AG08396 (cell line): ENCODE results near the gene SKOR2.

Experiments
- DNase-seq: peaks from one replicate; pipeline ENCODE4 v3.0.0; 2012; ENCODE audit warnings: low spot score, mixed read lengths

The SKOR2 gene

DNA sequence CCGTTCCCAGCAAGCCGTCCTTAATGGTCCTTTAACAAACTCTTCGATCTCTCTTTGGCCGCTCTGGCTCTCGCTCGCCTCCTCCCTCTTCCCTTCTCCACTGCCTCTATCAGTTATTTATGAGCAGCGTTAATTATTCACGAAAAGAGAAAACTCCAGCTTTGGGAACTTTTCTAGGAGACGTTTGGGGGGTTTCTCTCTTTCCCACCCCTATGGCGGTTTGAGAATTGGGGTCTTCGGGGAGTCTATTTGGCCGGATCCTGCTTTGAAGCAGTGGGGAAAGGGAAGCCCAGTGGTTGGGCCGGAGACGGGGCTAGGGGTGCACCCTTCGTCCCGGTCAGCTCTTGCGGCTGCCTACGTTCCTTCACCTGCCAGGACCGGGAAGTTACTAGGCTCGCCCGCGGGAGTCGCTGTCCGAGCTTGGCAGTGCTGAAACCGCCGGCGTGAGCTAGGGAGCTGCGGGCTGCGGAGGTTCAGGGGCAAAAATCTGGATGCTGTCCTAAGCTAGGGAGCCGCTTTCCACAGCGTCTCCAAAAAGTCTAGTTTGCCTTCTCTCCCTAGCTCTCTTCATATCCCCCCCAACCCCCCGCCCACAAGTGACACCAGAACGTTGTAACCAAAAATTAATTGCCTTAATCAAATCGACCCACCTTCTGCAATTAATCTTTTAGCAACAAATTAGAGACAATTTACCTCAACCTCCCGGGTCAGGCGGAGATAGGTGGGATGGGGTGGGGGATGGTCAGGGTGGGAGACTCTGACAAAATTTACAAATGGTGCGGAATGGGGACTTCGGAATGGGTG is 8.9 kb upstream of the SKOR2 start:
- DNase-seq: peak; percentile 74

DNA sequence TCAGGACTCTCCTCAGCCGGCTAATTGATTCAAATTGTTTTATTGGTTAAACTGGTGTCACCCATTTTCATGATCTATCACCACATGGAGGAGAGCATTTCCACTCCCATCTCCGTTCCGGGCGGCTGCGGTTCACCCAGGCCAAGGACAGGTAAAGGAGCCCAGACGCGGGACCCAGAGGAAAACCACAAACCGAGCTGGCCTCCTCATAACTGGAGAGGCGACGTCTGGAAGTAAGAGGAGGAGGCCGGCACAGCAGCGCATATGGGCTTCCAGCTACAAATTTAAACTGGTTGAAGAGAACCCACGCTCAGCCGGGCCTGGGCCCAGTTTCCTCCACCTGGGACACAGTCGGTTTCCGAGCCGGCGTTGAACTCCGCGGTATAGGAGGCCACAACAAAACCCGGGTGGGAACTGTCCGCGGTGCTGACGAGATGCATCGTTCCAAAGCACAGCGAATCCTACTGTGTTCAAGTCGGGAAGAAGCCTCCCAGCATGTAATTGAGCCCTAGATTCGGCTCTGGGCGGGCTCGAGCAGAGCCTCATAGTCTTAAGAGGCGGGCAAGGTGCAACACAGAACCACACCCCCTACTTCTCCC is 3.0 kb upstream of the SKOR2 start:
- DNase-seq: peak; percentile 61

- no peak for DNase-seq
Observed at GRCh38 chr18:47253101-47253654, 1.7 kb upstream of the SKOR2 start.

DNA sequence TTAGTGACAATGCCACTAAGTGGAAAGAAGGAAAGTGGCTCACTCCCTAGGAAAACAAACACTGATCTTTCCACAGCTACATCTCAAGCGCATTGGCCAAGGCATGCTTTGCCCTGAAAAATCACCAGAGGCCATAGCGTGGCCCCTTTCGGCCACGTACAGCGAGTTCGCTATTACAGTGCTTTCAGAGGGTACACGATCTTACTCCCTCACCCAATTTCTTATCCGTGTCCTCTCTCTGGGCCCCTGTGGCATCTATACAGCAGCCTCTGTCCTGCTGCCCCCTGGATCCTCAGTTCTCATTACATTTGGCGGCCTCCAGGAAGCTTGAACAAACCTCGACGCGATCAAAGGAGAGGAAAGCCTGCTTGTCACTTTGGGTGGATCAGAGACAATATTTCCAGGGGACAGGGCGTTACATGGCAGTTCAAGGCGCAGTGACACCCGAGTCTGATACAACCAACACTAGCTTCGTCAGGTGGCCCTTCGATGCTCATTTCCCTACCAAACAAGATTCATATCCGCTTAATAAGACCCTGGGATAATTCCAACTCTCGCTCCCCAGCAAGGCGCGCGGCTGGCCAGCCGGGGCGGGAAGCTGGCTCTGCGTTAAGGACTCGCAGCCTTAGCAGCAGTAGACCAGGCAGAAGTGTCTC is 941 bp downstream of the SKOR2 start:
- DNase-seq: no peak

- DNase-seq: no peak
Observed at GRCh38 chr18:47249314-47249981, 2.0 kb downstream of the SKOR2 start.

DNA sequence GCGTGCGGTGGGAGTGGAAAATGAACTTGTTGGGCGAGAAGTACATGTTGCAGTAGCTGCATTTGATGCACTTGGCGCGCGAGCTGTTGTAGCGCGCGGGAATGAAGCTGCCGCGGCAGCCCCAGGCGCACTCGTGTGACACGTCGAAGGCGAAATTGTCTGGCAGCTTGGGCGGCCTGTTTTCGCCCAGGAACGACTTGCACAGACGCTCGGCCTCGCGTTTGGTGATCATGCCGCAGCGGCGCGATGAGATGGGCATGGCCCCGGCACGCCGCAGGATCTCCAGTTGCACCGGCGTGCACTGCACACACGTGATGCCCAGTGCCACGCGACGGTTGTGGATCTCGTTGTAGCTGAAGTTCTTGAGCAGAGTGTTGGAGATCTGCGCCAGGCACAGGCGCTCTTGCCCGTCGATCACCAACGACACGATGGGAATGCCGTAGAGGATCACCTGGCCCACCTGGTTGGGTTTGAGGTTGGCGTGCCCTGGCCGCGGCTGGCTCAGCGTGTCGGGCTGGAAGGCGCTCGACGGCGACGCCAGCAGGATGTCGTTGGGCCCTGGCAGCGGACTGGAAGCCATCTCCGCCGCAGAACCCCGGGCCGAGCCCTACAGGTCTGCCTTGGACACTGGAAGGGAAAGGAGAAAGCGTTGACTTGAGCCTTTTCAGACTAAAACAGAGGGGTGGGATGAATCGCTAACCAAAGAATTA is 2.7 kb downstream of the SKOR2 start:
- no peak for DNase-seq

GRCh38 chr18:47248115-47248603 is 3.3 kb downstream of the SKOR2 start:
- DNase-seq: no peak

DNA sequence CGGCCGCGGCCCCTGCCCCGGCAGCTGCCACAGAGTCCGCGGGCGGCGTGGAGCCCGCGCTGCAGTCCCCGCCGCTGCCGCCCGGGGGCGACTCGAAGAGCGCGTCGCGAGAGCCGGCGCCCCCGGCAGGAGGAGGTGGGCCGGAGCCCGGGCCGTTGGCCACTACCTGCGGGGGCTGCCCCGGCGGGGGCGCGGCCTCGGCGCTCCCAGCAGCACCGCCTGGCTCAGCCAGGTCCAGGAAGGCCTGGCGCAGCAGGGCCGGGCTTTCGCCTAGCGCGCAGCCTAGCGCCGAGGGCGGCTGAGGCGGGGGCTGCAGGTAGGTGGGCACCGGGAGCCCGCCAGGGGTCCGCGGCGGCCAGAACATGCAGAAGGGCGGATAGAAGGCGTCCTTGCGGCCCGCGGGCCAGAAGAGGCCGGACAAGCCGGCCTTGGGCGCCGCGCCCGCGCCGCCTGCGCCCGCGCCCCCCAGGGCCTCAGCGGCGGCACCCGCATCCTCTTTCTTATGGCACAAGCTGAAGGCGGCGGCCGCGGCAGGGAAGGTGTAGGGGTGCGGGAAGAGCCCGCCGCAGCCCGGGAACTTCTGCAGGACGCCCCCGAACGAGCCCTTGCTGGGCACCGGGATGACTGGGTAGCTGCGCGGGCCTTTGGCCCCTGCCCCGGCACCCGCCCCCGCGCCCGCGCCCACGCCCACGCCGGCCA is 3.9 kb downstream of the SKOR2 start:
- DNase-seq: peak; percentile 59

DNA sequence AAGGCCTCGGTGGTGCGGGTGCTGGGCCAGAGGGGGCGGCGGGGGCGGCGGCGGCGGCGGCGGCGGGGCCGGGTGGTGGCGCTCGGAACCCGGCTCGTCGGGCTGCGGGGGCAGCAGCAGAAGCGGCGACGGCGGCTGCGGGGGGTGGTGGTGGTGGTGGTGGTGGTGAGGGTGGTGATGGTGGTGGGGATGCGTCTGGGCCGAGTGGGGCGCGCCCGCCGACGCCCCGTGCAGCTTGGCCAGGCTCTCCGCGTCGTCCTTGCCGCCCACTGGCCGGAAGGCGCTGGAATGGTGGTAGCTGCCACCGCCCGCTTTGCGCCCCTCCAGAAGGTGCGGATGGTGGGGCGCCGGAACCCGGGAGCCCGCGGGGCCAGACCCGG is 4.4 kb downstream of the SKOR2 start:
- DNase-seq: no peak

DNA sequence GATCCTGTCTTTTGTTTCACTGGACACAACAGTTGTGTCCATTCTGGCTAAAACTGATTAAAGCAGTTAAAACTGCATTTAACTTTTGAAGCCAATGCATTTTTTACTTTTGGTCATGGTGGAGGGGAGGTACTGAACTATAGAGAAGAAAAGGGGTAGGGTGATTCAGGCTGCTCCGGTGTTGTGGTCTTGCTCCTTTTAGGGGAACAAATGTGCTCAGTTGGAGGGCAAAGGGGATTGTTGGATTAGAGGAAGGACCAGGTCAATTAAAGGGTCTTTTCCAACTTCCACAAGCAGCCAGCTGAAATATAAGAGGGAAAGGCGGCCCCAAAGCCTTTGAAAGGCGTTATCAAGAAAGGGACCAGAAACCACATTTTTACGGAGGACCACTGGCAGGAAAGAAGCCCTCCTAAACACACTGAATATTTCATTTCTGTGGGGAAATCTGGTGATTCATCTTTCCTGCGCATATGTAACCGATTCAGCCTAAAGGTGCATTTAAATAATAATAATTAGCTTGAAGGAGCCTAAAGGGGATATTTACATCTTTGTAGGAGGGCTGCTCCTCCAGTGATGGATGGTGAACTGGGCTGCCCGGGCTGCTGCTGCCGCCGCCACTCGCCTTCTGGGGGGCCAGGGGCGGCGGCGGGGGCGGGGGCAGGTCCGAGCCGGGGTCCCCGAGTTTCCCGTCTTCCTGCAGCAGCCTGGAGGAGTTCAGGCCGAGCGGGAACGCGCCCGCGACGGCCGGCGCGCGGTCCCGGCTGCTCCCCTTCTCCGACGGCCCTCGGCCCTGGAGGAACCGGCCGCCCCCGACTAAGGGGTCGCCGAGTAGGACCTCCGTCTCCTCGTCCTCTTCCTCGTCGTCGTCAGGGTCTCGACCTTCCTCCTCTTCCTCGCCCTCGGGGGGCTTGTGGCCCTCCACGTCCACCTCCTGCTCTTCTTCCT is 5.2 kb downstream of the SKOR2 start:
- no peak for DNase-seq

- no peak for DNase-seq
Observed at GRCh38 chr18:47244086-47244485, 7.4 kb downstream of the SKOR2 start.

- DNase-seq: no peak
Observed at GRCh38 chr18:47235096-47235495, 16.4 kb downstream of the SKOR2 start.

DNA sequence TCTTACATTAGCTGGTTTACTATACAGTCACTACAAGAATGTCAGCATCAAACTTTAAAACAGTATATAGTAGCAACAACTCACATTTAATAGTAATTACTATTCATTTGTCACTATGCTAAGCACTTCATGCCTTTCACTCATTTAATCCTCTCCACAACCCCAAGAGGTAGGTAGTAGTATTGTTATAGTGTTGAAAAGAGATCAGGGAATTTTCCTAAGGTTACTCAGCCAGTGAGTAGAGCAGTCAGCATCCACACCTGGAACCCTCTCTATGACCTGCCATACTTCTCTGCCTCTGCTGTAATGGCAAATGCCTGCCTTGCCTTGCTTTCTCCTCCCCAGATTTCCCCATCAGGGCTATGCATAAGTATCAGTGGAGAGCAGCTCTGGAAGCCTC is 24.8 kb downstream of the SKOR2 start:
- no peak for DNase-seq

GRCh38 chr18:47215554-47216138 is 35.8 kb downstream of the SKOR2 start:
- peak; percentile 37 for DNase-seq

DNA sequence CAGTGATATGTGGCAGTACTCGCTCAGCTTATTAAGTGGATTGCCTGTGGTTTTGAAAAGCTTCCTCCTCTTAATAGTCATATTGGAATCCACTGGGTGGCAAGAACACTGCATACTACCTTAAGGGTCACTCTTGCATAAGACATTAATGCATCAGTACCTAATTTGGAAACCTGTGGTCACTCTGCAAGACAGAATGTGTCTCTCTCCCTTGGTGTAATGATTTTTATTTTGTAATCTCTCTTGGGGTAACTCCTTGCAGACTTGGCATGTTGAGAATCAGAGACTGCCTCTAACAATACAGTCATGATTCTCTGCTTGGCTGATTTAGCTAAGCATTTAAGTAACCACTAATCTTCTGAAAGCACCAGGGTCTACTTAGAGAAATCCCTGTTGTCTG is 42.3 kb downstream of the SKOR2 start:
- no peak for DNase-seq

- DNase-seq: no peak
Observed at GRCh38 chr18:47206945-47207637, 44.4 kb downstream of the SKOR2 start.

DNA sequence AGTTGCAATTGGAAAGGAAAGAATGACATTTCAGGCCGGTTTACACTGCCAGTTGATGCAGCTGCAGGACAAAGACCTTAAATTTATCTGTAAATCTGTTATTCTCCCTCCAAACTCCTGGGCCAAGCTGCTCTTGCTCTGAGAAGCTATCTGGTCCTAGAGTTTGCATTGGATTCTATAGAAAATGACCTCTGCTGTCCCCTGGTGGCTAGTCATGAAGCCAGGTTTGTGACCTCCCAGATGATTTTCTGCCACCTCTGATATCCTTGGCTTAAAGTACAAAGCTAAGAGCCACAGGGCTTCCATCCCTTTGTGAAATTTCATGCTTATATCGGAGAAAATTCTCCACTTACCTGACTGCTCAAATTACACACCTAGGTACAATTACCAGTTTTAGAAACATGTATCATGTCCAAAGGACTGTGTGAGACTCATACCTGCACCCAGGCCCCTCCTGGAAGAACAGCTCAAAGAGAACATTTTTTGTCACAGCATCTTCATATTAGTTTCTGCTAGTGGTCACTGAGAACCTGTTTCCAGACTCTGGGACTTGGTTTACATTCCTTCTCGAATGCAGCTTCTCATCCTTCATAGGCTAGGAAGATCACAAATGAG is 46.4 kb downstream of the SKOR2 start:
- peak; percentile 47 for DNase-seq
